ENCODE data around the gene PORCN.

DNA sequence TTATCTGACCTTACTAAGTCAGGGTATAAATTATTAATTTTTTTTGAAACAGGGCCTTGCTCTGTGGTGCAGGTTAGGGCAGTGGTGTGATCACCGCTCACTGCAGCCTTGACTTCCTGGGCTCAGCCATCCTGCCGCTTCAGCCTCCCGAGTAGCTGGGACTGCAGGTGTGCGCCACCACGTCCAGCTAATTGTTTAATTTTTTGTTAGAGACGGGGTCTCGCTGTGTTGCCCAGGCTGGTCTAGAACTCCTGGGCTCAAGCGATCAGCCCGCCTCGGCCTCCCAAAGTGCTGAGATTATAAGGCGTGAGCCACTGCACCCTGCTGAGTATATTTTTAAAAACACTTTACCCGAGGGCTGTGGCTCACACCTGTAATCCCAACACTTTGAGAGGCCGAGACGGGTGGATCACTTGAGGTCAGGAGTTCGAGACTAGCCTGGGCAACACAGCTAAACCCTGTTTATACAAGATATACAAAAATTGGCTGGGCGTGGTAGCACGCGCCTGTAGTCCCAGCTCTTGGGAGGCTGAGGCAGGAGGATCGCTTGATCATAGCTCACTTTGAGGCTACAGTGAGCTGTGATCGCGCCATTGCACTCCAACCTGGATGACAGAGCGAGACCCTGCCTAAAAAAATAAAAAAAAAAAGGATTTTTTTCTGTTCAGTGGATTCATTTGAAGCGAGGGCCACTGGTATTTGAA is 30.0 kb downstream of the PORCN start:
- TF ChIP-seq, protein P1, sequence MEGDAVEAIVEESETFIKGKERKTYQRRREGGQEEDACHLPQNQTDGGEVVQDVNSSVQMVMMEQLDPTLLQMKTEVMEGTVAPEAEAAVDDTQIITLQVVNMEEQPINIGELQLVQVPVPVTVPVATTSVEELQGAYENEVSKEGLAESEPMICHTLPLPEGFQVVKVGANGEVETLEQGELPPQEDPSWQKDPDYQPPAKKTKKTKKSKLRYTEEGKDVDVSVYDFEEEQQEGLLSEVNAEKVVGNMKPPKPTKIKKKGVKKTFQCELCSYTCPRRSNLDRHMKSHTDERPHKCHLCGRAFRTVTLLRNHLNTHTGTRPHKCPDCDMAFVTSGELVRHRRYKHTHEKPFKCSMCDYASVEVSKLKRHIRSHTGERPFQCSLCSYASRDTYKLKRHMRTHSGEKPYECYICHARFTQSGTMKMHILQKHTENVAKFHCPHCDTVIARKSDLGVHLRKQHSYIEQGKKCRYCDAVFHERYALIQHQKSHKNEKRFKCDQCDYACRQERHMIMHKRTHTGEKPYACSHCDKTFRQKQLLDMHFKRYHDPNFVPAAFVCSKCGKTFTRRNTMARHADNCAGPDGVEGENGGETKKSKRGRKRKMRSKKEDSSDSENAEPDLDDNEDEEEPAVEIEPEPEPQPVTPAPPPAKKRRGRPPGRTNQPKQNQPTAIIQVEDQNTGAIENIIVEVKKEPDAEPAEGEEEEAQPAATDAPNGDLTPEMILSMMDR (conservative IDR thresholded peaks at IDR 0.05; ENCODE audit: low read depth, low read length) = no peak
- TF ChIP-seq EZH2 (IDR thresholded peaks at IDR 0.05; ENCODE audit: borderline replicate concordance, low read depth, low read length, poor library complexity, severe bottlenecking) = no peak

Data from A673 (cell line).